ENCODE data around the gene MAPKAP1.
"Not testable (repeated sequence)": the region's sequence is repeated elsewhere in the genome, so short reads cannot be mapped to it uniquely, and the experiment has no call there.

MAPKAP1 gene

DNA sequence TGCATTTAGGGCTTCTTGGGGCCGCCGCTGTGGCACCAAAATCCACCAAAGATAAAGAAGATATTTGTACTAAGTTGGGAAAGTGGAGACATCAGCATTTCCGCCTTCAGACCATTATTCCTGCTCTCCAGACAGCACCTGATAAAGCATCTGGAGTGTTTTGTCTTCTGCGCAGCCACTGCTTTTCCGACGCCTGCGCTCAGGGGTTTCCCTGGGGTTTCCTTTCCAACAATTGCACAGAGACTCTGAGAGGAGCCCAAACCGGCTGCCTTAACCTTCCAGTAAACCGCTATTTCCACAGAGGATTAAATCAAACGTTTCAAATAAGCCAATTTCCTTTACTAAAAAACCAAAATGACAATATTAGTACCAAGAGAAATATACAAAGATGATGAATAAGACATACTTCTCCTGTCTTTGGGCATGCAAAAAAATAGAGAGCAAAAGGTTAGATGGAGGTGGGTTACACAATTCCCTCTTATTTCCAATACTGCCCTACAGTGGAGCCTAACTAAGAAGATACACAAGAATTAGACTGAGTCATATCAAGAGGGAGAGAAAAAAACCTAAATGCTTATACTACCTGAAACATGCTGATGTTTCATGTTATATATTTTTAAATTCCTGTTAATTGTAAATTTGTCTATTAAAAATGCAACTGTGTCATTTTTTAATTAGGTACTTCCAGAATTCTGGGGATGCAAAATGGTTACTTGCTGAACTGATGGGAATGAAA is 98.4 kb downstream of the MAPKAP1 start:
- FAIRE-seq, result no peak
- DNase-seq (ENCODE audit: low spot score), result no peak

DNA sequence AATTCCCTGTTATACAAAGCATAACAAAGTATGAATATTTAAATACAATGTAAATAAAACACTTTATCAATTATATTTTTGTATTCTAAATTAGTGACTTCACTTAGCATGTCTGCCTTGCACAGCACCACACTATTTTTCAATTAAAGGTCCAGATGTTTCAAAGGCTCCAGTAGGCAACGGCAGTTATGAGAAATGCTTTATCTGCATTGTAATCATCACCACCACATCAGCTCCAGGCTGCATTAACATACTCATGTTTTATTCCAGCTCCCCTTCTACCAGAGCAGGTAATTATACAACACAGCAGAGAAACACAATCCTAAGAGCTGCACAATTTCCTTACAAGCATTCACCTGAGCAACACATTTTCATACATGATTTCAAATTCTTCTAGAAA is 102.8 kb downstream of the MAPKAP1 start:
- FAIRE-seq, result no peak
- no peak for DNase-seq (ENCODE audit: low spot score)

- no peak for DNase-seq (ENCODE audit: low spot score)
- FAIRE-seq, result no peak
Observed at GRCh38 chr9:125603478-125604021, 103.5 kb downstream of the MAPKAP1 start.

GRCh38 chr9:125601961-125602360 is 105.0 kb downstream of the MAPKAP1 start:
- FAIRE-seq (no peak), DNase-seq (ENCODE audit: low spot score) (no peak)

GRCh38 chr9:125600194-125600593 is 106.8 kb downstream of the MAPKAP1 start:
- no peak for DNase-seq (ENCODE audit: low spot score)
- FAIRE-seq, result no peak

GRCh38 chr9:125594223-125594610 is 112.8 kb downstream of the MAPKAP1 start:
- DNase-seq (ENCODE audit: low spot score) (no peak), FAIRE-seq (no peak)

GRCh38 chr9:125593581-125594222 is 113.3 kb downstream of the MAPKAP1 start:
- FAIRE-seq, result no peak

GRCh38 chr9:125591888-125592287 is 115.1 kb downstream of the MAPKAP1 start:
- FAIRE-seq, result no peak
- DNase-seq (ENCODE audit: low spot score), result no peak

More at GRCh38 chr9:125593581-125594222, 113.3 kb downstream of the MAPKAP1 start:
- DNase-seq (ENCODE audit: low spot score), result no peak

- no peak for DNase-seq (ENCODE audit: low spot score)
- no peak for FAIRE-seq
Observed at GRCh38 chr9:125591245-125591644, 115.8 kb downstream of the MAPKAP1 start.

DNA sequence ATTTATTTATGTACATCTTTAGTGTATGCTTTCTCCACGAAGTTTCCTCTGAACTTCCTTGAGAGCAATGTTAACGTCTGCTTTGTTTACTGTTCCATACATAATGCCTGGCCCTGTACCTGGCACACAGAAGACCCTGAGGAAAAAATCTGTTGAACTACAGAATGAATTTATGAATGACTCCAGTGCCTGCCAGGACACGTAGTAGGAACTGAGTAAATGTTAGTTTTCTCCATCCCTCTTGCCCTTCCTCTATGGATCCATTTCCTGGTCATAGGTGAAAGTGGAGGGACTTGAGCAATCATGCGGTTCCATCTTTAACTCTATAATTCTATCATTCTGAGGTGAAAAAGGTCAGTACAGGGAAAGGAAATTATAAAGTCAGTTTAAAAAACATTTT is 117.7 kb downstream of the MAPKAP1 start:
- DNase-seq (ENCODE audit: low spot score) (no peak), FAIRE-seq (no peak)

- FAIRE-seq, result no peak
- DNase-seq (ENCODE audit: low spot score), result no peak
Observed at GRCh38 chr9:125587819-125588460, 119.1 kb downstream of the MAPKAP1 start.

DNA sequence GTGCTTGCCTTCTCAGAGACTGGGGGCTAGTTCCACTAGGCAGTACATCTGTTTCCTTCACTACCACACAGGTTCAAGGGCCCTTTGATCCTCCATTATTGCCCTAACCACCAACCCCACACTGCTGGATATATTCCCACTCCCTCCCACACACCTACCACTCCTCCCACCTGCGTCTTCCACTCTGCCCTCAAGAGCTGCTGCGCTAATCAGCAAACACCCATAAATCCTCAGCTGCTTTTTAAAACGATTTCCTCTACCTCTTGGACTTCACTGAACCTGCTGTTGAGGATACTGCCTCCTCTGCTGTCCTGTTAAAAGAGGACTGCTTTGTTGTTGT is 120.9 kb downstream of the MAPKAP1 start:
- DNase-seq (ENCODE audit: low spot score) (no peak), FAIRE-seq (no peak)

DNA sequence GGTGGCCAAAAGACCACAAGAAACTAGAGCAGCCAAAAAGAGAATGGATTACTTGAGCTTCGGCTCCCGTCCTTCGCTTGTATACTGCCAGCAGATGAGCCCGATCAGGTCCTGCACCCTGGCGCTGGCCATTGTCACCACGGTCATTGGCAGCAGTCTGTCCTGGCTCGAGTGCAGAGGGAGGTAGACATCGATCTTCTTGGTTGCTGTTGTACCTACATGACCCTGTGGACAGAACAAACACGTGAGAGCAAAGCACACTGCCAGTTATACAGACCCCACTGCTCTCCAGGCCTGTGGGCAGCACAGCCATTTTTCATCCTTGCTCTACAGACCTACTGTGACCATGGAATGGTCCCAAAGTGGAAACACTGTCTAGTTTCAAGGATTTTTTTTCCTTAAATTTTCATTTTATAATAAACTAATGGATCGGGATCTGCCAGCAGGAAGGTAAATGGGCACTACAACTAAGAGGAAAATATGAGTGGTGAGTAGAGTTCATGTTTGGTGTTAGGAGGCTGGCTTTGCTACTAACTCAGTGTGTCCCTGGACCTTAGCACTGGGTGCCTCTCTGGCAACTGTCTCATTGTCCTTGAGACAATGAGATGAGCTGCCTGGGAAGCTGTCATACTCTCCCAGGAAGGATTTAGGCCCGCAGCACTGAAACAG is 121.4 kb downstream of the MAPKAP1 start:
- DNase-seq (ENCODE audit: low spot score) (no peak), FAIRE-seq (no peak)

DNA sequence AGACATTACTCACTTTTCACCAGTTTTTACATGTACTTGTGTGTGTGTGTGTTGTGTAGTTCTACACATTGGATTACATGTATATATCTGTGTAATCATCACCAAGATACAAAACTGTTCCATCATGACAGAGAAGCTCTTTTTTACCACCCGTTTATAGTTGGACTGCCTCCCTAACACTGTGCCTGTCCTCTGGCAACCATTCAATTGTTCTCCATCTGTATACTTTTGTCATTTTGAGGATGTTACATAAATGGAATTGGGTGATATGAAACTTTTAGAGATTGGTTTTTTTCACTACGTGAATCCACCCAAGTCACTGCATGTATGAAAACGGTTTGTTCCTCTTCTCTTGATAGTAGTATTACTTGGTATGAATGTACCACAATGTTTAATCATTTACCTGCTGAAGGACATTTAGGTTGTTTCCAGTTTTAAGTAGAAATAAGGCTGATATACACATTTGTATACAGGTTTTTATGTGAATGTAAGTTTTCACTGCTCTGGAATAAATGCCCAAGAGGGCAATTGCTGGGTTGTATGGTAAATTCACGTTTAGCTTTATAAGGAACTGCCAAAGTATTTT is 126.2 kb downstream of the MAPKAP1 start:
- no peak for DNase-seq (ENCODE audit: low spot score)
- no peak for FAIRE-seq

DNA sequence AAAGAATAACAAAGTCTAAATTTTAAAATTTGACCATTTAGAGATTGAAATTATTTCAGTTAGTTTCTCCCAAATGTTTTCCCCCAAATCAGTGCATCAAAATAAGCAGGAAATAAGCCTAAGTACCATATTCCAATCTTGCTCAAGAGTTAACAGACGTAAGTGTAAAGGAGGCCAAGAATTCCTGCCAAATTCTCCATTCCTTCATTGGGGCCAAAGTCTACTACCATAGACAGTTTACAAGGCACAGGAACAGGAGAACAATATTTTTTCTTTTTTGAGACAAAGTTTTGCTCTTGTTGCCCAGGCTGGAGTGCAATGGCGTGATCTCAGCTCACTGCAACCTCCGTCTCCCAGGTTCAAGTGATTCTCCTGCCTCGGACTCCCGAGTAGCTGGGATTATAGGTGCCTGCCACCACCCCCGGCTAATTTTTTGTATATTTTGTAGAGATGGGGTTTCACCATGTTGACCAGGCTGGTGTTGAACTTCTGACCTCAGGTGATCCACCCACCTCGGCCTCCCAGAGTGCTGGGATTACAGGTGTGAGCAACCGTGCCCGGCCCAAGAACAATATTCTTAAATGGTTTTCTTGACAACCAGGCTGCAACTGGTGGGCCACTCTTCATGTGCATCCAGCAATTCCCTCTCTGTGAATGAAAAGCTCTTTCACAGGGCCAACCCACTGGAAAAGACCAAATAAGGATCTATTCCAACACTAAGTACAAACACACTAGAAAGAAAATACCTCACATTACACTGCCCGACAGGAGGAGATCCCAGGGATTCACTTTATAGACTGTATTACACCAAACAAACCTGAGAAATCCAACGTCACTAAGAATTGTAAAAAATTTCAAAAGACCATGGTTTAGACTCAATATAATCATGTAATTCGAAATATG is 127.7 kb downstream of the MAPKAP1 start:
- no peak for DNase-seq (ENCODE audit: low spot score)
- no peak for FAIRE-seq

DNA sequence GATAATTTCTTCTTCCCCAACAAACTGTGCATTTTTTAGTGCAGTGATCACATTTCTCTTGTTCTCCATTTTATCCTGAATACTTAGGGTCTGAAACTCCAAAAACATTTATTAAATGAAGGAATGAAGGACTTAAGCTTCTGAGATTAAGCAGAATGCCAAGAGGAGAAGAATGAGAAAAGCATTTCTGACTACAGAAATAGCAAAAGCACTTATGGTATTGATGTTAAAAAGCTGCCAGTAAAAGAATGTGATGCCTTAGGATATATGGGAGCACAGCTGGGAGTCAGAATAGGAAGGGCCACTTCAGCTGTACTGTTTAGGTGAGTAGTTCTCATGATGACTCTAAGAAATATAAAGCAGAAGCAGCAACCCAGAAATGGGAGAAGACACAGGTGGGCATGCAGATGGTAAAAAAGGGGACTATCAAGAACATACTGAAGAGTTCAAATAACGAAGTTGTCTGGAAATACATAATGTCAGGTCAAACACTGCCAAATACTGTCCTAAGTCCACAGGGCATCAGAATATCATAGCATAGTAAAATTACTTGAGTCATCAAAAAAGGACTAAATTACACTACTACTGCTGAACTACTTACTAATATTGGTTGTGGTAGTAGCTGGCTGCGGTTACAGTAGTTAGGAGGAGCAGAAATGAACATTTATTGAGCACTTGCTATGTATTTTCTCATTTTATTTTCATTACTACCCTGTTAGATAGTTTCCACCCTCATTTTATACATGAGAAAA is 132.7 kb downstream of the MAPKAP1 start:
- FAIRE-seq, result no peak
- DNase-seq (ENCODE audit: low spot score), result no peak

DNA sequence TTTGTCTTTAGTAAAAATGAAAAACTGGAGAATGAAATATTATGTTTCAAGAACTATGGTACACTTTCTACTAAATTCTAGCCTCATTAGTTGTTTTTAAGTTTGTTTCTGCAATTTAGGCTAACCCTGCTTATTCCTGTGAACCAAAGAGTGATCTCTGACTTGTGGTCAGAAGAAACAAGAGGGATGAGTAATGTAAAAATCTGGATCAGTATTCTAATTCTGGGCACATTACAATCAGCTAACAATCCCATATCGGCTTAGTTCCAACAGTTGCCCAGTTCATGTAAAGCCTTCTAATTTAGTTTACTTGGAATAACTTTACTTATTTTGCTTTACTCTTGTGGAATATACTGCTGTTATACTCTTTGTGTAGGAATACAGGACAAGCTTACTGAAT is 134.5 kb downstream of the MAPKAP1 start:
- not testable (repeated sequence) for FAIRE-seq; DNase-seq (ENCODE audit: low spot score)

DNA sequence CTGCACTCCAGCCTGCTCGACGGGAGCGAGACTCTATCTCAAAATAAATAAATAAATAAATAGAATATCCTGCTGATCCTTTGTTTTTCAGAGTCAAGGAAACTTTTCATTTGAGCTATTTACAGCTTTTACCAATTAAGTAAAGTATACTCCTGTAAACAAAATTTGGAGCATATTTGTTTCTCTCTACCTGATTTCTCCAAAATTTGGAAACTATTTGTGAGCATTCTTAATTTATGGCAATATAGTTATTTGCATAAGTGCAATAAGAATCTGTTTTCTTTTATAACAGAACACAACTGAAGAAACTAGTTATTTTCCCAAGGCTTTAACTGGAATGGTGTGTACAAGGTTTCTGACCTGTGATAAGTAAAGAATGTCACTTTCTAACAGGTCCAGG is 135.2 kb downstream of the MAPKAP1 start:
- not testable (repeated sequence) for DNase-seq (ENCODE audit: low spot score); FAIRE-seq

DNA sequence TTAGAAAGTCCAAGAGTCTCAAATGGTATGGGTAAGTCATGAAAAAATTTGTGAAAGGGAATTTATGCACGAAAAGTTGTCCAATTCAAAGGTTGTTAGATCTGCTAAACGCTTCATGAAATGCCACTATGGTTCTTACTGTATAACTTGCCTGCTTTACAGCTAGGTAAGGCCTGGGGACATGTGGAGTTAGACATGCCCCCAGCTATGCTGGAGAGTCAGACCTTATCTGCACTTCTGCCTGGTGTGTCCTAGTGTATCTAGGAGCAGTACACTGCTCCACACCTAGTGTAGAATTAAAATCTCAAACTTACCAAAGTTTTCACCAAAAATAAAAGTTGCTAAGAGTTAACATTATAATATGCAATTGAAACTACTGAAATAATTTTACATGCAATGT is 136.8 kb downstream of the MAPKAP1 start:
- FAIRE-seq (no peak), DNase-seq (ENCODE audit: low spot score) (no peak)

DNA sequence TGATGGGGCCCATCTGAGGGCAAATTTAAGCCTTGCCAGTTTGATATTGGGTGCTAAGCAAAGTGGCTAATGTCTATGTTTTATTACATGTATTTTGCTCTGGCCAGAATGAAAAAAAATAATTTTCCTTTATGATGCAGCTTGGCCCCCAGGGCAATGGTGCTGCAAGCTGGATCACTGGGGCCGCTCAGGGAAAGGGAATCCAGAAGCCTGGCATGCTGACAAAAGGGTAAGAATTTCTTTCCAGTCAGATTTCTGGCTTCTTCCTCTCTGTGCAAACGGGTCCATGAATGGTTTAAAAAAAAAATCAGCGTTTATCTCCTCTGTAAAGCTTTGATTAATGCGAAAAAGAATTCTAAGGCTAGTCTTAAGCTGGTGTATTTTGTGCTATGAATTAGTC is 138.4 kb downstream of the MAPKAP1 start:
- FAIRE-seq, result no peak
- DNase-seq (ENCODE audit: low spot score), result no peak

All from urothelium cell line (cell line).